HepG2 (cell line): ENCODE data around the gene ASL. TPM values are rescaled to one million over a fixed set of nuclear protein-coding genes. Genes with fewer than 3 reads are reported as not detected.

Experiments
- BRCA1 ChIP-seq: sonication (generic); formaldehyde crosslinking; IDR thresholded peaks from 2 replicates; pipeline ENCODE4 v1.4.0; 2020; ENCODE audit warnings: missing genetic modification reagents
- E2F1 ChIP-seq: sonication (generic); formaldehyde crosslinking; IDR thresholded peaks from 2 replicates; pipeline ENCODE4 v1.5.0; 2020; ENCODE audit warnings: missing genetic modification reagents
- ELK4 ChIP-seq: sonication (generic); formaldehyde crosslinking; IDR thresholded peaks from 2 replicates; pipeline ENCODE4 v1.9.0; 2021; ENCODE audit warnings: missing genetic modification reagents, borderline replicate concordance
- FOXP1 ChIP-seq, 2 experiments: fragments of 450-650 bp in 1 of 2; IDR thresholded peaks; 2 replicates each; pipeline ENCODE4 v1.6.1; 2017 to 2018; ENCODE audit warnings: antibody characterized with exemption in 1 of 2
- GFI1 ChIP-seq: sonication (generic); formaldehyde crosslinking; IDR thresholded peaks from 2 replicates; pipeline ENCODE4 v1.5.0; 2020; ENCODE audit warnings: missing genetic modification reagents, mild to moderate bottlenecking, borderline replicate concordance
- HIC2 ChIP-seq: sonication (generic); formaldehyde crosslinking; IDR thresholded peaks from 2 replicates; pipeline ENCODE4 v1.9.0; 2022; ENCODE audit warnings: low read depth, missing genetic modification reagents
- MAFF ChIP-seq: IDR thresholded peaks from 2 replicates; pipeline ENCODE4 v1.6.1; 2011; ENCODE audit warnings: low read depth, low read length, improper control_type of control experiment
- MXD1 ChIP-seq: sonication (generic); formaldehyde crosslinking; IDR thresholded peaks from 2 replicates; pipeline ENCODE4 v1.4.0; 2020; ENCODE audit warnings: mild to moderate bottlenecking, missing genetic modification reagents
- NFYC ChIP-seq: IDR thresholded peaks from 2 replicates; pipeline ENCODE4 v1.6.1; 2016; ENCODE audit warnings: missing genetic modification reagents, missing compliant biosample characterization
- PRDM10 ChIP-seq: sonication (generic); formaldehyde crosslinking; IDR thresholded peaks from 2 replicates; pipeline ENCODE4 v1.4.0; 2020; ENCODE audit warnings: low read depth, missing genetic modification reagents
- TAF1 ChIP-seq: sonication (generic); formaldehyde crosslinking; IDR thresholded peaks from 2 replicates; pipeline ENCODE4 v1.4.0; 2020; ENCODE audit warnings: missing genetic modification reagents
- ZFP37 ChIP-seq: sonication (generic); formaldehyde crosslinking; IDR thresholded peaks from 2 replicates; pipeline ENCODE4 v1.4.0; 2020; ENCODE audit warnings: missing genetic modification reagents, borderline replicate concordance
- ZGPAT ChIP-seq: IDR thresholded peaks from 2 replicates; pipeline ENCODE4 v1.6.1; 2016; ENCODE audit warnings: mild to moderate bottlenecking
- ZNF253 ChIP-seq: sonication (generic); formaldehyde crosslinking; IDR thresholded peaks from 2 replicates; pipeline ENCODE4 v1.8.0; 2022; ENCODE audit warnings: mild to moderate bottlenecking, missing genetic modification reagents, borderline replicate concordance
- ZNF30 ChIP-seq: sonication (generic); formaldehyde crosslinking; IDR thresholded peaks from 2 replicates; pipeline ENCODE4 v1.5.0; 2020; ENCODE audit warnings: mild to moderate bottlenecking, missing genetic modification reagents
- ZNF547 ChIP-seq: sonication (generic); formaldehyde crosslinking; IDR thresholded peaks from 2 replicates; pipeline ENCODE4 v1.5.1; 2020; ENCODE audit warnings: mild to moderate bottlenecking, missing genetic modification reagents
- ZNF674 ChIP-seq: sonication (generic); formaldehyde crosslinking; IDR thresholded peaks from 2 replicates; pipeline ENCODE4 v1.5.0; 2020; ENCODE audit warnings: low read depth, mild to moderate bottlenecking, missing genetic modification reagents
- polyA plus RNA-seq, 8 experiments: library from polyadenylated mRNA; depleted of rRNA in 3 of 8; stranded (reverse) in 7 of 8; unstranded in 1 of 8; fragments of >200 nt; fragmentation: Illumina TruSeq in 4 of 8; extraction: Trizol in 4 of 8; gene quantifications; 2 replicates each; pipeline versions ENCODE4 v1.2.1 to v1.2.3, GENCODE V29; 2011 to 2016; ENCODE audit warnings: low read depth in 4 of 8, missing spikeins in 1 of 8, mixed read lengths in 1 of 8; ENCODE audit not compliant: insufficient read depth in 1 of 8
- total RNA-seq, 5 experiments: library from RNA; depleted of rRNA; stranded (reverse); fragments of >200 nt; fragmentation: Illumina TruSeq; extraction: Trizol; gene quantifications; 2 replicates each; pipeline ENCODE4 v1.2.3, GENCODE V29; 2016; ENCODE audit warnings: low read depth in 1 of 5

The ASL gene
- total and polyA plus RNA-seq, 2 of the 13 experiments (the other 11 are each of a cell fraction or from before 2014, with no cell fraction given) = 71.4 to 96.5 TPM

GRCh38 chr7:66075590-66076461 lies at the start of gene ASL (continued):
- 0 out of 2 replicates have a peak, but pooled peaks have one; percentile 25 for TF ChIP-seq ELK4
- no peak for TF ChIP-seq MAFF
- no peak for TF ChIP-seq ZFP37
- peak; percentile 84; the same call in 1 of the 2 replicates for TF ChIP-seq BRCA1 (CRISPR knock-in tag)
- TF ChIP-seq ZGPAT = peak; percentile 83
- no peak for TF ChIP-seq ZNF30 (CRISPR knock-in tag)
- peak; percentile 89 for TF ChIP-seq ZNF547 (CRISPR knock-in tag)
- TF ChIP-seq FOXP1 (IDR thresholded peaks at IDR 0.05) = no peak
- no peak for TF ChIP-seq FOXP1 (CRISPR knock-in tag; IDR thresholded peaks at IDR 0.05)
- no peak for TF ChIP-seq HIC2 (CRISPR knock-in tag)
- TF ChIP-seq ZNF674 (CRISPR knock-in tag) = no peak
- 0 out of 2 replicates have a peak, but pooled peaks have one; percentile 37 for TF ChIP-seq ZNF253 (CRISPR knock-in tag)
- TF ChIP-seq TAF1 = peak; percentile 99
- no peak for TF ChIP-seq PRDM10 (CRISPR knock-in tag)
- TF ChIP-seq MXD1 (CRISPR knock-in tag) = peak; percentile 73; the same call in 1 of the 2 replicates
- peak; percentile 83 for TF ChIP-seq E2F1
- TF ChIP-seq NFYC (CRISPR knock-in tag) = peak; percentile 92
- peak; percentile 57; the same call in 1 of the 2 replicates for TF ChIP-seq GFI1 (CRISPR knock-in tag)
